ENCODE measurements around the gene CADPS. TPM values are rescaled to one million over a fixed set of nuclear protein-coding genes. Genes with fewer than 3 reads are reported as not detected.

The CADPS gene
- polyA plus RNA-seq, 2 donors, result 0.09 to 0.20 TPM

GRCh38 chr3:62672270-62672987 is 202.8 kb downstream of the CADPS start:
- Histone ChIP-seq H3K27ac (ENCODE audit: low read depth in 2 of 2, low read length in 1 of 2) (no peak overlapping the region), H3K36me3 (ENCODE audit: control insufficient read depth in 2 of 2, insufficient read depth in 2 of 2, low read length in 1 of 2) (no peaks in the 10 kb centered on the region), H3K9me3 (ENCODE audit: control insufficient read depth in 2 of 2, insufficient read depth in 1 of 2, low read depth in 1 of 2, low read length in 1 of 2) (no peaks in the 10 kb centered on the region), H3K4me1 (ENCODE audit: control insufficient read depth in 2 of 2, insufficient read depth in 2 of 2, low read length in 1 of 2) (no peaks in the 10 kb centered on the region), H3K4me3 (ENCODE audit: low read depth in 1 of 2, low read length in 2 of 2) (no peak overlapping the region), H3K27me3 (ENCODE audit: control insufficient read depth in 1 of 2, insufficient read depth in 2 of 2, low read length in 2 of 2) (no peaks in the 10 kb centered on the region)
- 64 to 65% methylated on average over 10 of the region's 10 CpGs for WGBS, 2 donors

- Histone ChIP-seq H3K4me3 (ENCODE audit: low read depth in 1 of 2, low read length in 2 of 2) (no peak overlapping the region), H3K4me1 (ENCODE audit: control insufficient read depth in 2 of 2, insufficient read depth in 2 of 2, low read length in 1 of 2) (no peaks in the 10 kb centered on the region), H3K9me3 (ENCODE audit: control insufficient read depth in 2 of 2, insufficient read depth in 1 of 2, low read depth in 1 of 2, low read length in 1 of 2) (no peaks in the 10 kb centered on the region)
Measured at GRCh38 chr3:62670351-62670750, 204.9 kb downstream of the CADPS start.

GRCh38 chr3:62669161-62669560 is 206.1 kb downstream of the CADPS start:
- Histone ChIP-seq H3K9me3 (ENCODE audit: control insufficient read depth in 2 of 2, insufficient read depth in 1 of 2, low read depth in 1 of 2, low read length in 1 of 2) (no peaks in the 10 kb centered on the region), H3K27ac (ENCODE audit: low read depth in 2 of 2, low read length in 1 of 2) (no peak overlapping the region), H3K4me3 (ENCODE audit: low read depth in 1 of 2, low read length in 2 of 2) (no peak overlapping the region), H3K27me3 (ENCODE audit: control insufficient read depth in 1 of 2, insufficient read depth in 2 of 2, low read length in 2 of 2) (no peaks in the 10 kb centered on the region), H3K4me1 (ENCODE audit: control insufficient read depth in 2 of 2, insufficient read depth in 2 of 2, low read length in 1 of 2) (no peaks in the 10 kb centered on the region), H3K36me3 (ENCODE audit: control insufficient read depth in 2 of 2, insufficient read depth in 2 of 2, low read length in 1 of 2) (no peaks in the 10 kb centered on the region)
- WGBS, 2 donors, result 68 to 80% methylated on average over 1 of the region's 1 CpG

More at GRCh38 chr3:62670351-62670750, 204.9 kb downstream of the CADPS start:
- Histone ChIP-seq H3K36me3 (ENCODE audit: control insufficient read depth in 2 of 2, insufficient read depth in 2 of 2, low read length in 1 of 2) (no peaks in the 10 kb centered on the region), H3K27ac (ENCODE audit: low read depth in 2 of 2, low read length in 1 of 2) (no peak overlapping the region), H3K27me3 (ENCODE audit: control insufficient read depth in 1 of 2, insufficient read depth in 2 of 2, low read length in 2 of 2) (no peaks in the 10 kb centered on the region)

- H3K36me3 ChIP-seq (ENCODE audit: control insufficient read depth in 2 of 2, insufficient read depth in 2 of 2, low read length in 1 of 2), result no peaks in the 10 kb centered on the region
- 71 to 78% methylated on average over 5 of the region's 5 CpGs for WGBS, 2 donors
- no peaks in the 10 kb centered on the region for H3K27me3 ChIP-seq (ENCODE audit: control insufficient read depth in 1 of 2, insufficient read depth in 2 of 2, low read length in 2 of 2)
- H3K4me3 ChIP-seq (ENCODE audit: low read depth in 1 of 2, low read length in 2 of 2), result no peak overlapping the region
- no peaks in the 10 kb centered on the region for H3K4me1 ChIP-seq (ENCODE audit: control insufficient read depth in 2 of 2, insufficient read depth in 2 of 2, low read length in 1 of 2)
- H3K27ac ChIP-seq (ENCODE audit: low read depth in 2 of 2, low read length in 1 of 2), result no peak overlapping the region
- no peaks in the 10 kb centered on the region for H3K9me3 ChIP-seq (ENCODE audit: control insufficient read depth in 2 of 2, insufficient read depth in 1 of 2, low read depth in 1 of 2, low read length in 1 of 2)
Measured at GRCh38 chr3:62667714-62668113, 207.5 kb downstream of the CADPS start.

- Histone ChIP-seq H3K27ac (ENCODE audit: low read depth in 2 of 2, low read length in 1 of 2) (no peak overlapping the region), H3K9me3 (ENCODE audit: control insufficient read depth in 2 of 2, insufficient read depth in 1 of 2, low read depth in 1 of 2, low read length in 1 of 2) (no peaks in the 10 kb centered on the region), H3K27me3 (ENCODE audit: control insufficient read depth in 1 of 2, insufficient read depth in 2 of 2, low read length in 2 of 2) (no peaks in the 10 kb centered on the region), H3K36me3 (ENCODE audit: control insufficient read depth in 2 of 2, insufficient read depth in 2 of 2, low read length in 1 of 2) (no peaks in the 10 kb centered on the region), H3K4me3 (ENCODE audit: low read depth in 1 of 2, low read length in 2 of 2) (no peak overlapping the region), H3K4me1 (ENCODE audit: control insufficient read depth in 2 of 2, insufficient read depth in 2 of 2, low read length in 1 of 2) (no peaks in the 10 kb centered on the region)
- 9% methylated on average over 10 of the region's 10 CpGs for WGBS, 2 donors
Measured at GRCh38 chr3:62665627-62666437, 209.4 kb downstream of the CADPS start.

- H3K27me3 ChIP-seq (ENCODE audit: control insufficient read depth in 1 of 2, insufficient read depth in 2 of 2, low read length in 2 of 2), result no peaks in the 10 kb centered on the region
- H3K36me3 ChIP-seq (ENCODE audit: control insufficient read depth in 2 of 2, insufficient read depth in 2 of 2, low read length in 1 of 2), result no peaks in the 10 kb centered on the region
- no peaks in the 10 kb centered on the region for H3K9me3 ChIP-seq (ENCODE audit: control insufficient read depth in 2 of 2, insufficient read depth in 1 of 2, low read depth in 1 of 2, low read length in 1 of 2)
- no peak overlapping the region for H3K4me3 ChIP-seq (ENCODE audit: low read depth in 1 of 2, low read length in 2 of 2)
- 69 to 79% methylated on average over 6 of the region's 6 CpGs for WGBS, 2 donors
- H3K4me1 ChIP-seq (ENCODE audit: control insufficient read depth in 2 of 2, insufficient read depth in 2 of 2, low read length in 1 of 2), result no peaks in the 10 kb centered on the region
- no peak overlapping the region for H3K27ac ChIP-seq (ENCODE audit: low read depth in 2 of 2, low read length in 1 of 2)
Measured at GRCh38 chr3:62662677-62663076, 212.5 kb downstream of the CADPS start.

- H3K27ac ChIP-seq (ENCODE audit: low read depth in 2 of 2, low read length in 1 of 2), result no peak overlapping the region
- WGBS, 2 donors, result 63% methylated on average over 4 of the region's 4 CpGs
Measured at GRCh38 chr3:62659660-62660059, 215.6 kb downstream of the CADPS start.

GRCh38 chr3:62655691-62656063 is 219.5 kb downstream of the CADPS start:
- no peaks in the 10 kb centered on the region for H3K27me3 ChIP-seq (ENCODE audit: control insufficient read depth in 1 of 2, insufficient read depth in 2 of 2, low read length in 2 of 2)
- no peaks in the 10 kb centered on the region for H3K4me1 ChIP-seq (ENCODE audit: control insufficient read depth in 2 of 2, insufficient read depth in 2 of 2, low read length in 1 of 2)
- 56 to 66% methylated on average over 5 of the region's 5 CpGs for WGBS, 2 donors
- H3K9me3 ChIP-seq (ENCODE audit: control insufficient read depth in 2 of 2, insufficient read depth in 1 of 2, low read depth in 1 of 2, low read length in 1 of 2), result no peaks in the 10 kb centered on the region
- no peaks in the 10 kb centered on the region for H3K36me3 ChIP-seq (ENCODE audit: control insufficient read depth in 2 of 2, insufficient read depth in 2 of 2, low read length in 1 of 2)
- no peak overlapping the region for H3K4me3 ChIP-seq (ENCODE audit: low read depth in 1 of 2, low read length in 2 of 2)
- no peak overlapping the region for H3K27ac ChIP-seq (ENCODE audit: low read depth in 2 of 2, low read length in 1 of 2)

More at GRCh38 chr3:62659660-62660059, 215.6 kb downstream of the CADPS start:
- no peaks in the 10 kb centered on the region for H3K27me3 ChIP-seq (ENCODE audit: control insufficient read depth in 1 of 2, insufficient read depth in 2 of 2, low read length in 2 of 2)
- no peaks in the 10 kb centered on the region for H3K4me1 ChIP-seq (ENCODE audit: control insufficient read depth in 2 of 2, insufficient read depth in 2 of 2, low read length in 1 of 2)
- H3K36me3 ChIP-seq (ENCODE audit: control insufficient read depth in 2 of 2, insufficient read depth in 2 of 2, low read length in 1 of 2), result no peaks in the 10 kb centered on the region
- no peak overlapping the region for H3K4me3 ChIP-seq (ENCODE audit: low read depth in 1 of 2, low read length in 2 of 2)
- H3K9me3 ChIP-seq (ENCODE audit: control insufficient read depth in 2 of 2, insufficient read depth in 1 of 2, low read depth in 1 of 2, low read length in 1 of 2), result no peaks in the 10 kb centered on the region

- H3K36me3 ChIP-seq (ENCODE audit: control insufficient read depth in 2 of 2, insufficient read depth in 2 of 2, low read length in 1 of 2), result no peaks in the 10 kb centered on the region
- H3K4me1 ChIP-seq (ENCODE audit: control insufficient read depth in 2 of 2, insufficient read depth in 2 of 2, low read length in 1 of 2), result no peaks in the 10 kb centered on the region
- no peaks in the 10 kb centered on the region for H3K9me3 ChIP-seq (ENCODE audit: control insufficient read depth in 2 of 2, insufficient read depth in 1 of 2, low read depth in 1 of 2, low read length in 1 of 2)
- no peaks in the 10 kb centered on the region for H3K27me3 ChIP-seq (ENCODE audit: control insufficient read depth in 1 of 2, insufficient read depth in 2 of 2, low read length in 2 of 2)
- WGBS, 2 donors, result 49 to 50% methylated on average over 2 of the region's 2 CpGs
- H3K27ac ChIP-seq (ENCODE audit: low read depth in 2 of 2, low read length in 1 of 2), result no peak overlapping the region
- no peak overlapping the region for H3K4me3 ChIP-seq (ENCODE audit: low read depth in 1 of 2, low read length in 2 of 2)
Measured at GRCh38 chr3:62655056-62655690, 220.0 kb downstream of the CADPS start.
